Skin epidermis (tissue), 12 donors: ENCODE measurements around the gene TEX13B.

Experiments
- H3K27ac ChIP-seq, 21 experiments: fragments of 200-600 bp; sonication (generic) in 11 of 21; one replicate each; pipeline ENCODE4 v1.5.0; 2020; ENCODE audit warnings: mild to moderate bottlenecking in 3 of 21, inconsistent platforms in 2 of 21, moderate library complexity in 2 of 21
- H3K4me3 ChIP-seq, 7 experiments: fragments of 200-600 bp; sonication (generic) in 2 of 7; one replicate each; pipeline ENCODE4 v1.5.0; 2020; ENCODE audit warnings: inconsistent platforms in 2 of 7, mild to moderate bottlenecking in 2 of 7, moderate library complexity in 1 of 7

TEX13B gene

GRCh38 chrX:107982356-107982755, at the start of gene TEX13B:
Gene TEX13B, minus strand, starts transcription at chrX:107982370. Its CDS starts 243 bp downstream, at chrX:107982127.
- no peak within 1 kb of the TSS for H3K4me3 ChIP-seq
- no peak within 1 kb of the TSS for H3K27ac ChIP-seq

- Histone ChIP-seq H3K27ac (no peak overlapping the region), H3K4me3 (no peak overlapping the region)
Measured at GRCh38 chrX:108029928-108030711, 48.0 kb upstream of the TEX13B start.

DNA sequence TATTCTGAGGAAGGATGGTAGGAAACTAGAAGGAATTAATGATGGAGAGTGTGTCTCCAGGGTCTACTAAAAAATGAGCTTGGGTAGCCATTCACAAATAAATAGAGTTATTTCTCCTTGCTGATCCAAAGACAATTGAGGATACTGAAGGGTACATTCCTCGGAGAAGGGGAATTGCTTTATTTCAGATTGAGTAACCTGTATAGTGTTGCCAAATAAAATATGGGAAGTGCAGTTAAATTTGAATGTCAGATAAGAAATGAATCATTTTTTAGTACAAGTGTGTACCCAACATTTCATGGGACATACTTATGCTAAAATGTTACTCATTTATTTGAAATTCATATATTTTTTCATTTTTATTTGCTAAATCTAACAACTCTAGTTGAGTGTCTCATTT, 46.7 kb upstream of the TEX13B start:
- no peak overlapping the region for H3K27ac ChIP-seq
- no peak overlapping the region for H3K4me3 ChIP-seq

GRCh38 chrX:108025954-108026600, 43.9 kb upstream of the TEX13B start:
- Histone ChIP-seq H3K27ac (no peak overlapping the region), H3K4me3 (no peak overlapping the region)

DNA sequence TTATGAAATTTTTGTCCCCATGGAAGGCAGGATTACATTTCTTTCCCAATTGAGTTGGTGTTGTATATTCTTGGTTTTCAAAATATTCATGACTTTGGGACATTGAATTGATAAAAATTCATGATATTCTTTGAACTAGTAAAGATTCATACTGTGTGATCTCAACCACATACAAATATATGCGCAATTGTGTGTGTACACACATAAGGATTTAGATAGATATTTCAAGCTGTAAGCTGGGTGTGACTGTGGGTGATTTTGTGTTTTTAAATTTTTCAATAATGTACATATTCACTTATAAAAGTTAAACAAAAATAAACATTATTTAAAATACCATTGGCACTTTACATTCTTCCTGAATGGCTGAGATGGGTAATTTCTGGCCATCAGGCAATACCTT, 43.2 kb upstream of the TEX13B start:
- no peak overlapping the region for H3K4me3 ChIP-seq
- H3K27ac ChIP-seq: no peak overlapping the region

DNA sequence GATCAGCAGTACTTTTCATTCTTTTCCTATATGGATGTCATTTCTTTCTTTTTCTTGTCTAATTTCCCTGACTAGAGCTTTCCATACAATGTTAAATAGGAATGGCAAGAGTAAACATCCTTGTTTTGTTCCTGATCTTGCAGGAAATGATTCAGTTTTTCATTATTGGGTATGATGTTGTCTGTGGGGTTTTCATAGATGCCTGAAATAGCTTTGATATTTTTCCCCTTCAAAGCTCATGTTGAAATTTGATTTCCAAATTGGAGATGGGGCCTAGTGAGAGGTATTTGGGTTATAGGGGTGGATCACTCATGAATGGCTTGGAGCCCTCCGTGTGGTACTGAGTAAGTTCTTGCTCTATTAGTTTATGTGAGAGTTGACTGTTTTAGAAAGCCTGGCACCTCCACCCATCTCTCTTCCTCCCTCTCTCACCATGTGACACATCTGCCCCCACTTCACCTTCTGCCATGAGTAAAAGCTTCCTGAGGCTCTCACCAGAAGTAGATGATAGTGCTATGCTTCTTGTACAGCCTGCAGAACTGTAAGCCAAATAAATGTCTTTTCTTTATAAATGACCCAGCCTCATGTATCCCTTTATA, 40.4 kb upstream of the TEX13B start:
- Histone ChIP-seq H3K4me3 (no peak overlapping the region), H3K27ac (no peak overlapping the region)

DNA sequence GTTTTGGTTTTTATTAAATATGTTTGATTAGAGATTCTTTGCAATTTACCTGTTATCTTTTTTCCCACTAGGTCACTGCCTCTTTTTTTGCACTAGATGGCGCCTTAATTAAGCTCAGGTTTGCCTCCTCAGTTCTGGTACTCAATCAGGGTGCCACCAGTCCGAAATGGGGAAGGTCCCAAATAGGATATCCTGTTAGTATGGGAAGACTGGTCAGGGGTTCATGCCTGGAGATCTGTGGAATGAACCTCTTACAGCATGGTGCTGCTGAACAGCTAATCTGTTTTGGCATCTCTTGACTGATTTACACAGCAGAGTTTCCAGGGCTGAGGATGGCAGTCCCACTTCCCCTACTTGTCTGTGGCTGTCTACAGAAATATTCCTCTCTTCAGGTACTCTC, 38.5 kb upstream of the TEX13B start:
- Histone ChIP-seq H3K4me3 (no peak overlapping the region), H3K27ac (no peak overlapping the region)

- peak overlapping the region in 2 of 21 experiments; percentile 62 to 63 for H3K27ac ChIP-seq
Measured at GRCh38 chrX:108019382-108019875, 37.3 kb upstream of the TEX13B start.

DNA sequence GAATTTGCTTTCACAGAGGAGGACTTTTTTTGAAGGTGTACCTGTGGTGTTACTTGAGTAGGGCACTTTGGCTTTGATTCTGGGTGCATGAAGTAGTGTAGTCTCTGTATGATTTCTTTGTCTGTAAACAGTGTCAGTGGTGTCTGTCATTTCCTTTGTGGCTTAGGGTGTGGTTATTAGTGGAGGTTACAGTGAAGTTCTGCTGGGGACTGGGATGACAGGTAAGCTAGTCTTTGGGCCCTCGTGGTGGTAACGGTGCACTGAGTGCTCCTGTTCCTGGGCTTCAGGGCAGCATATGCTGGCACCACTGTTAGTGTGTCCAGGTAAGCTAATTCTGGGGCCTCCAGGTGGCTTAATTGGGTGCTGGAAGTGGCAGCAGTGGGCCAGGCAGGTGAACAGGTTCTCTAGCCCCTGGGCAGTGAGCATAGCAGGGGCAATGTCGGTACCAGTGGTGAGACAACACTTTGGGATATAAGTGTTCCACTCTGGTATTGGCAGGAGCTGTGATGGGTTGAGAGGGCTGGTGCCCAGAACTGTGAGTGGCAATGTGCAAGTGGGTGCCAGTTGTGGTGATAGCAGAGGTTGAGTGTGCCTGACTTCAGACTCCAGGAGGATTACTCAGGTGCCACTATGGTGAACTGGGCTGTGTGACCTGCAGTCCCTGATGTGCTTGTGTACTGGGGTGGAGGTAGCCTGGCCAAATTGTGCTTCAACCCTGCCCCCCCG, 36.6 kb upstream of the TEX13B start:
- Histone ChIP-seq H3K27ac (peak overlapping the region in 3 of 21 experiments; percentile 47 to 63 (median 62)), H3K4me3 (no peak overlapping the region)

More at GRCh38 chrX:108019382-108019875, 37.3 kb upstream of the TEX13B start:
- H3K4me3 ChIP-seq: no peak overlapping the region

DNA sequence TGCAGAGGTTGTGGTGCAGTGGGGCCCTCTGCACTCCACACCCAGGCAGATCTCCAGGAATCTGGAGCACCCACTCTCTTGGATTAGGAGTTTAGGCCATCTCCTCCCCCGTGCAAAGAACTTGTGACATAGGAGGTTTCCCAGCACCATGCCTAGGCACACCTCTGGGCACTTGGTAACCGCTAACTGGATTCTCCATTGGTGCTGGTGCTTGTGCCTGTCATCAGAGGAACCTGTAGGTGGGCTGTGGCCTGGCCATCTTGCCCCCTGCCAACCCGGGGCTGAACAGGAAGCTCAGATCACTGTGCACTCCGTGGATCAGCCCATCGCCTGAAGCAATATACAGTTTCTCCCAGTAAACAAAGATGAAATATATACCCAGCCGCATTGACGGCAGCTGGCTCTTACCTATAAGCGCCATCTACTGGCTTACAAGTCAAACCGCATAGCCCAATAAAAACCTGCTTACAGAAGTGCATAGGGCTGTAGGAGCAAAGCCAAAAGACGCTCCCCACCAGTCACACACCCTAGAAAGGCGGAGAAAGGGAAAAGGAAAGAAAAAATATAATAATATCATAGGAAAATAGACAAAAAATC, 19.1 kb upstream of the TEX13B start:
- no peak overlapping the region for H3K4me3 ChIP-seq
- H3K27ac ChIP-seq: peak overlapping the region in 8 of 21 experiments; percentile 43 to 67 (median 48)

GRCh38 chrX:108000751-108001150, 18.6 kb upstream of the TEX13B start:
- peak overlapping the region in 8 of 21 experiments; percentile 43 to 67 (median 48) for H3K27ac ChIP-seq
- H3K4me3 ChIP-seq: no peak overlapping the region

GRCh38 chrX:107996124-107996523, 14.0 kb upstream of the TEX13B start:
- no peak overlapping the region for H3K4me3 ChIP-seq

DNA sequence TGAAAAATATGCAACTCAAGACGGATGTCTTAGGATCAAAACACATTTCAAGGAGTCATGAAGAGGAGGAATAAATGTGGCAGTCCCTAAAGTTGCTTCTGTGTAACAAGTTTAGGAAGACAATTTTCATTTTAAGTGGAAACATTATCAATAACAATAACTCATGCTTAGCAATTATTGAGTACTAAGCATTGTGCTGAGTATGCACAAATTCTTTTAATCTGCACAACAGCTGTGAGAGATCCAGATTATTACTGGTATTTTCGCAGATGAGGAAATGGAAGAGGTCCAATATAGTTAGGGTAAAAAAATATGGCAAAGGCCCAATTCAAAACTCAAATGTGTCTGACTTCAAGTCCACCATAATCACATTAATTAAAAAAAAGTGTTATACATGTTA, 2.9 kb upstream of the TEX13B start:
- Histone ChIP-seq H3K4me3 (no peak overlapping the region), H3K27ac (no peak overlapping the region)

More at GRCh38 chrX:107996124-107996523, 14.0 kb upstream of the TEX13B start:
- no peak overlapping the region for H3K27ac ChIP-seq

DNA sequence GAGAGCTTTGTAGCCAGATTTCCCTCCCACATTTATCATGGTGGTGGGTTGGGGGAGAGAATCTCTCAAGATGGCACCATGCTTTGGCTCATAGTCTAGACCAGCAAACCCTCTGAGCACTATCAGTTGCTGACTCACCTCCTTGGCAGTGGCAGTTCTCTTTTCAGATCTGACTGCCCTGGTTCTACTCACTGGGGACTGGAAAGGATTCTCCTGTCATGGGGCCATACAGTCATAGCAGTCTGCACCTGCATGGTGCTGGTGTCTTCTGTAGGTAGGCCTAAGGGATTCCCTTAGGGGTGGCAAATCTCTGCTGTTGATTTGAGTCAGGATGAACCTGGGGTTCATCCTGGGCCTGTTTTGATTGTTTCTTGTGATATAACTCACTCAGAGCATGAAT, 2.6 kb downstream of the TEX13B start:
- Histone ChIP-seq H3K27ac (no peak overlapping the region), H3K4me3 (no peak overlapping the region)

GRCh38 chrX:107978707-107979307, 3.4 kb downstream of the TEX13B start:
- H3K27ac ChIP-seq: no peak overlapping the region
- H3K4me3 ChIP-seq: no peak overlapping the region

- Histone ChIP-seq H3K4me3 (no peak overlapping the region), H3K27ac (no peak overlapping the region)
Measured at GRCh38 chrX:107978071-107978470, 4.1 kb downstream of the TEX13B start.

DNA sequence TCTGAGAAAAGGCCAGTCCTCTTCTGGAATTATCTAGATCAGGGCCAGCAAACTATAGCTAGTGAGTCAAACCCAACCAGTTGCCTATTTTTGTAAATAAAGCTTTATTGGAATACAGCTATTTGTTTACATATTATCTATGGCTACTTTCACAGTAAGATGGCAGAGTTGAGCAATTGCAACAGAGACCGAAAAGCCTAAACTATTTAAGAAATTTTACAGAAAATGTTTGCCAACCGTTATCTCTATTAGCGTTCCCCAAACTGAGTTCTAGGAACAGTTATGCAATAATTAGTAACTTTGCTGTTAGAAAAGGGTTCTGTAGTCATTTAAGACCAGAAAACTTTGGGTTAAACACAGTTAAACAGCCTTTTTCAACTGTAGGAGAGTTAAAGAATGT, 10.5 kb downstream of the TEX13B start:
- no peak overlapping the region for H3K27ac ChIP-seq
- H3K4me3 ChIP-seq: no peak overlapping the region

GRCh38 chrX:107970073-107970472, 12.1 kb downstream of the TEX13B start:
- H3K4me3 ChIP-seq: no peak overlapping the region
- no peak overlapping the region for H3K27ac ChIP-seq

DNA sequence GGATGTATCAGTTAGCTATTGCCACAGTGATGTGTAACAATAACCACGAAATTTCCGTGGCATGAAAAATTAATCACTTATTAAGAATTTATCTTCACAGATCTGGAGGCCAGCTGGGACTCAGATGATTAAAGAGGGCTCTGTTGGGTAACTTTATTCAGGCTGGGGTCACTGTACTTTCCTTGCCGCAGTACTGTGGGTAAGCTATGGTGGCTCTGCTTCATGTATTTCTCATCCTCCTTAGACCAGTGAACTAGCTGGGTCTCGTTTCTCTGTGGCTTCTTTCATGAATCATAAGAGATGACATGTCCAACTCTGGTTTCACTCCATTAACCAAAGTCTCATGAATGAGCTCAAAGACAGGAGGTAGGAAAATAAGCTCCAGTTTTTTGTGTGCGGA, 13.5 kb downstream of the TEX13B start:
- Histone ChIP-seq H3K4me3 (no peak overlapping the region), H3K27ac (no peak overlapping the region)
